GM13976 (cell line): Measurements from ENCODE around the gene MGST2.

ENCODE experiments used
- DNase-seq: peaks from one replicate; pipeline ENCODE4 v3.0.0; 2012; ENCODE audit warnings: low spot score
- in situ Hi-C: fragments of 300-500 bp; cut with MboI; formaldehyde crosslinking; loops from one replicate; pipeline ENCODE4 v1.12.0; 2022; ENCODE audit warnings: low sequenced_read_pairs, mixed read lengths, inconsistent platforms; ENCODE audit not compliant: unreplicated experiment
- TF ChIP-seq, protein P1 (sequence below): IDR thresholded peaks from 2 replicates; pipeline ENCODE4 v1.5.1; 2012; ENCODE audit warnings: borderline replicate concordance, mild to moderate bottlenecking; ENCODE audit not compliant: insufficient read depth; ENCODE audit errors: extremely low read depth, missing control alignments, control extremely low read depth

The MGST2 gene

DNA sequence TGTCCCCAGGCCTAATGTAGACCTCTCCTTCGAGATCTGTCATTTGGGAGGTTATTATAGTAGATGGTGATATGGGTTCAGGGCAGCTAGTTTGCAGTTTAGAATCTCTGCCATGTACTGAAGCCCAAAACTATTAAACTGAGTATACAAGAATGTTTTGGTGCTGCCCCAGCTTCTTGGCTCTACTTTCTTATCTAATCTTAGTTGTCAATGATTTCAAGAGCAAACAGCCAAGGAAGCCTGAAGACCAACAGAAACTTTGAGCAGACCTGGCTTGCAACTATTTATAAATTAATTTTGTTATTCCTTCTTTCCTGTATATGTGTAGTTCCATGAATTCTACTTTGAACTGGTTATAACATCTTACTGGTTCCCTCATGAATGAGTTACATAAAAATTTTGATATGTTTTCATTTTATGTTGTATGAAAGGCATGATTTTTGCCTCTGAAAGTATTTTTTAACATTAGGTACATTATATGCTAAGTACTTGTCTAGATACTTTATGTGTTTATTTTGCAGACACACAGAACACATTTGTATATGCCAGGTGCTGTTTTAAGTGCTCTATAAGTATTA lies 2.0 kb upstream of the MGST2 start:
- TF ChIP-seq, protein P1, sequence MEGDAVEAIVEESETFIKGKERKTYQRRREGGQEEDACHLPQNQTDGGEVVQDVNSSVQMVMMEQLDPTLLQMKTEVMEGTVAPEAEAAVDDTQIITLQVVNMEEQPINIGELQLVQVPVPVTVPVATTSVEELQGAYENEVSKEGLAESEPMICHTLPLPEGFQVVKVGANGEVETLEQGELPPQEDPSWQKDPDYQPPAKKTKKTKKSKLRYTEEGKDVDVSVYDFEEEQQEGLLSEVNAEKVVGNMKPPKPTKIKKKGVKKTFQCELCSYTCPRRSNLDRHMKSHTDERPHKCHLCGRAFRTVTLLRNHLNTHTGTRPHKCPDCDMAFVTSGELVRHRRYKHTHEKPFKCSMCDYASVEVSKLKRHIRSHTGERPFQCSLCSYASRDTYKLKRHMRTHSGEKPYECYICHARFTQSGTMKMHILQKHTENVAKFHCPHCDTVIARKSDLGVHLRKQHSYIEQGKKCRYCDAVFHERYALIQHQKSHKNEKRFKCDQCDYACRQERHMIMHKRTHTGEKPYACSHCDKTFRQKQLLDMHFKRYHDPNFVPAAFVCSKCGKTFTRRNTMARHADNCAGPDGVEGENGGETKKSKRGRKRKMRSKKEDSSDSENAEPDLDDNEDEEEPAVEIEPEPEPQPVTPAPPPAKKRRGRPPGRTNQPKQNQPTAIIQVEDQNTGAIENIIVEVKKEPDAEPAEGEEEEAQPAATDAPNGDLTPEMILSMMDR = no peak
- no peak for DNase-seq
- in situ Hi-C loops = no loop called here

DNA sequence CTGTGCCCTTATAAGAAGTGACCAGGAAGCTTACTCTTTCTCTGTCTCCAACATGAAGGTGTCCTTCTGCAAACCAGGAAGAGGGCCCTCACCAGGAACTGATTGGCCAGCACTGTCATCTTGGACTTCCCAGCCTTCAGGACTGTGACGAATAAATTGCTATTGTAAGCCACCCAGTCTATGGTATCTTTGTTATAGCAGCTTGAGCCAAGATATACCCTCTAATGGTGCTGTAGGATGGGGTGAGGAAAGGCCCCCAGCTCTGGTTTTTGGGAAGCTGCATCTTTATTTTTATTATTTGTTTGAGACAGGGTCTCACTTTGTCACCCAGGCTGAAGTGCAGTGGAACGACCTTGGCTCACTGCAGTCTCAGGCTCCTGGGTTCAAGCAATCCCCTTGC lies 1.2 kb upstream of the MGST2 start:
- no peak for DNase-seq
- in situ Hi-C loops = no loop called here
- TF ChIP-seq, protein P1 = no peak

DNA sequence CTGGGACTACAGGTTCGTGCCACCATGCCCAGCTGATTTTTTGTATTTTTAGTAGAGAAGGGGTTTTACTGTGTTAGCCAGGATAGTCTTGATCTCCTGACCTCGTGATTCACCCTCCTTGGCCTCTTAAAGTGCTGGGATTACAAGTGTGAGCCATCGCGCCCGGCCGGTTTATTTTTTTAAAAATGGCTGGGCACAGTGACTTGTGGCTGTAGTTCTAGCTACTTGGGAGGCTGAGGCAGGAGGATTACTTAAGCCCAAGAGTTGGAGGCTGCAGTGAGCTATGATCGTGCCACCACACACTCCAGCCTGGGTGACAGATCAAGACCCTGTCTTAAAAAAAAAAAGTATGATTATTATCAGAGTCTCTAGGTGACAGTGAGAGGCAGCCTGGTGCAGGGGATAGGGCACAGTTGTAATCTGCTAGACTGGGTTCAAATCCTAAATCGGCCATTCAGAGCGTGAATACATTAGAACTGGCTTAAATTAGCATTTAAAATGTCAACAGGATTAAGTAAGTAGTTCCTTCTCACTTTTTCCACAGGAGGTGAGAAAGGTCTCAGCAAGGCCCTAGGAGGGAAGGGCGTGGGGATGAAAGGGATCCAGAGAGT lies 435 bp upstream of the MGST2 start:
- TF ChIP-seq, protein P1 = no peak
- DNase-seq = no peak
- in situ Hi-C loops = no loop called here

DNA sequence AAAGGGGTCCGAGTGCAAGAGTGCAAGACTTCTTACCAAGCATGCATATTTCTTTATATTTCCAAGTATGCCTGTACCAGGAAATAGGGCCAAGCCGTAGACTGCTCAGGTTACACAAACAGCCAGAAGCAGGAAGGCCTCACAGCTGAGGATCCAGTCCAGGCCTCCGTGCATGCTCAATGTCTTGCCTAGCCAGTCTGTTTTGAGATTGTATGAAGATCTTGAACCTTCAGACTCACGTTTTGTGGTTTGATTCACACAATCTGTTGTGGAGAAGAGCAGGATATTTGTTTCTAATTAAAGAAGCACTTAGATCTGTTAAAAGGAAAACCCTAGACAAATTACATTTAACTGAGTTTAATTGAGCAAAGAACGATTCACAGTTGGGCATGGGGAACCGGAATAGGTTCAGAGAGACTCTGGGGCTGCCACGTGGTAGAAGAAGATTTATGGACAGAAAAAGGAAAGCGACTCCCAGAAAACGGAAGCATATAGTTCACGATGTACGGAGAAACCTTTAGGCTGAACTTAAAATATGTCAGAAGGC lies 1.2 kb downstream of the MGST2 start:
- DNase-seq = no peak
- TF ChIP-seq, protein P1 = no peak
- in situ Hi-C loops = no loop called here

DNA sequence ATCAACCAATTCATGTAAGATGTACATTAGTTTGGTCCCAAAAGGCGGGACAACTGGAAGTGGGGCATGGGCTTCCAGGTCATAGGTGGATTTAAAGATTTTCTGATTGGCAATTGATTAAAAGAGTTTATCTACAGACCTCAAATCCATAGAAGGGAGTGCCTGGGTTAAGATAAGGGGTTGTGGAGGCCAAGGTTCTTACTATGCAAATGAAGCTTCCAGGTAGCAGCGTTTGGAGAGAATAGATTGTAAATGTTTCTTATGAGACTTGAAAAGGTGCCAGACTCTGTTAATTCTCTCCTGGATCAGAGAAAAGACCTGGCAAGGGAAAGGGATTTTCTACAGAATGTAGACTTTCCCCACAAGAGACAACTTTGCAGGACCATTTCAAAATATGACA lies 2.4 kb downstream of the MGST2 start:
- in situ Hi-C loops = no loop called here
- DNase-seq = no peak
- TF ChIP-seq, protein P1 = no peak

DNA sequence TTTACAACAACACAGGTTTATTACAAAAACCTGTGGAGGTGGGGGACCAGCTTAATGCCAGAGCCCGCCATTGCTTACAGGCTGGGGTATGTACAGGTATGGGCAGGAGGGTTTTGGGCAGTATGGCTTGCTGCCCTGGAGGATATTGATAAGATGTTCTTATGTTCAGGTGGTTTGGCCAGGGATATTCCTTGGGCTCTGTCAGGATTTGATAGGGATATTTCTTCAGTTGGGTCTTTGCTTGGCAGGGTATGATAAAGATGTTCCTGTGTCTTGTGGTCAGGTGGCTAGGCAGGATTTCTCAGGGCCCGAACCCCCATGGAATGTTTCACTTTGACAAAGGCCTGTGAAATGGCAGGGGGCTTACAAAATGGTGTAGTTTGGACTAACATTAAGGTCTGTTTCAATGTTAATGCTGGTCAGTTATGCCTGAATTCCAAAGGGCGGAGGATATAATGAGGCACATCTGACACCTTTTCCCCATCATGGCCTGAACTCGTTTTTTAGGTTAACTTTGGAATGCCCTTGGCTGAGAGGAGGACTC lies 3.1 kb downstream of the MGST2 start:
- no peak for DNase-seq
- TF ChIP-seq, protein P1 = no peak
- in situ Hi-C loops = no loop called here

DNA sequence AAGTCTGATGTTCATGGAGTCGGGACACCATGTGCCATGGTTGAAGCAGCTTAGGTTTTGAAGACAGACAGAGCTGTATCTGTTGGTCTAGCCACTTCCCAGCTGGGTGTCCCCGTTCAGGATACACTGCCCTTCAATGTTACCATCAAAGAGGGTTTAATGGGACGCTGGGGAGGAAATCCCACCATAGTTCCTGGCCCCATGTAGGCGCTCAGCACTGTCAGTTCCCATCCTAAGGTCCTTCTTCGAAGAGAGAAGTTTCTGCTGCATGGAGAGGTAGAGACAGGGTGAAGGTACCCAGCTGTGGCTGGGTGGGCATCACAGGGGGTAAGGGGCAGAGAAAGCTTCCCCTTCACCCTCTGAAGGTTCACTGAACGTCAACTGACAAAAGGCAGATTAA lies 3.7 kb downstream of the MGST2 start:
- DNase-seq = no peak
- in situ Hi-C loops = no loop called here
- TF ChIP-seq, protein P1 = no peak
